GM19193 (cell line): ENCODE data around the gene CAD.

ENCODE experiments used
- POLR2A ChIP-seq: IDR thresholded peaks from 4 replicates; pipeline ENCODE4 v1.6.1; 2011; ENCODE audit not compliant: insufficient read depth, insufficient read length; ENCODE audit errors: extremely low read depth

Gene CAD

DNA sequence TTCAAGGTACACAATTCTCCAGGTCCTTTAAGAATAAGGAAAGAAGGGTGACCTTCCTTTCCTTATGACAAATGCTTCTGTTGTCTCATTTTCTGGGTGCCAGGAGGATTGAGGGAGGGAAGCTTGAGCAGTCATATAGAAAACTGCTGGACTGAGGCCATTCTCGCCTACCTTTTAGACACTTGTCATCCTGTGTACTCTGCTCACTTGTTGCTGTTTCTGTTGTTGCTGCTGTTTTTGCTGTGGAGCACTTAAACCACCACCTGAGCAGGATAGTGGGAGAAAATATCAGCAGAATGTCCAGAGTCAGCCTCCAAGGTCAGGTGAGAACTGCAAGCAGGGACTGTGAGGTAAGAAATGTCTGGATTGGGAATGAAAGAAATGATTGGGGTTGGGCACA is 60.8 kb downstream of the CAD start:
- no peak for TF ChIP-seq POLR2A

DNA sequence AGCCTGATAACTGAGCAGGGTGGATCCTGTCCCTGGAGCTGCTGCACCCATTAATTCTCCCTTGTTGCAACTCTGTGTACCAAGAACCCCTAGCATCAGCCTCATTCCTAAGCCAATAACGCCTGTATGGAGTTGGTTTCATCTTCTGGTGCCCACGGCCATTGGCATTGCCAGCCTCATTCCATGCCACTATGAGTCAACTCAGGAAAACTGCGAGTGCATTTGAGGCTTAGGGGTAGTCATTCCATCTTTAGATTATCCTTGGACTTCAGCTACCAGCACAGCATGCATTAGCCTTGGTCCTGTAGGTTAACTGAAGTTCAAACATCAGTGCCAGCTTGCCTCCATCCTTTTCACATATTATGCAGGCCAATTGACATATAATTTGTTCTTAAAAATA is 63.7 kb downstream of the CAD start:
- TF ChIP-seq POLR2A = no peak

DNA sequence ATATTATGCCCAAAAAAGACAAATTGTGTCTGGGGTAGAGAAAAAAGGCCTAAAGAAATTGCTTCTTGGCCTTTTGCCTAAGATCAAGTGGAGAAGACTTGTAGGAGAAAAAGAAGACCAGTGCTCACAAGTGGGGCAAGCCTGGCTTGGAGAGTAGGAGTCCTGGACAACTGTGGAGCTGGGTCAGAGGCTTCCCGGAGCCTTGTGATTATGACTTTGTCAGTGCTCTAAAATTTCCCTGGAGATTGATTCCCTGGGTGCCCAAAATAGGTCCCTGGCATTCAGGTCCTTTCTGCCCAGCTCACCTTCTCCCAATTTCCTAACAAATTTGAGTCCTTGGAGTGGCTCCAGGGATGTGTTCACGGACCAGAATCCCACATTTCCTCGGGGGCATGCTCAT is 64.3 kb downstream of the CAD start:
- no peak for TF ChIP-seq POLR2A

DNA sequence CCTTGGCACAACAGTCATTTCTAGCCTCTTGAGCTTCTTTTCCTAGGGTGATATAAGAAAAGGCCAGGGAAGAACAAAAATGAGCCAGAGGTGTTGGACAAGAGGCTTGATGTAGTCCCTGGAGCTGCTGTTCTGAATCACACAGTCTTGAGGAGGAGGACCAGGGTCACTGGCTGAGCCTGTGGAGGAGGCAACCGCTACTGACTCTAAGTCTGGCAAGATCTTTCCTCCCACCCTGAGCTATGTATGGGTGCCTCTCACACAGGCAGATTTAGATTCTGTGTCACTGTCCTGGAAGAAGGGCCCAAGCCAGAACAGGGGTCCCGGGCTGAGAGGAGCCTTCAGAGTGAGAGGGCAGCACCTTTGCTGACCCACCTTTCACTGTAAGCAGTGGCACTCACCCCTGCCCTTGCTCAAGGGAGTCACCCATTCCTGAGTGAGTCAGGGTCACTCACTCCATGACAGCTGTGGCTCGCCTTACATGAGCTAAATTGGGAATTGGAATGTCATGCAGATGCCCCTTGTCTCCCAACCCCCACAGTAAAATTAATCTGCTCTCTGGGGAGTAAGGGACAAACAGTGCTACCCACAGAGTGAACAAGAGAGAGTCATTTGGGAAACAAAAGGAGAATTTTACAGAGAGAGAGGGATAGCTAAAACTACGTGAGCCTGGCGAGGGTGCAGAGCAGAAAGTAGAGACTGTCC is 64.8 kb downstream of the CAD start, which contains the start of gene TRIM54:
Gene TRIM54, plus strand, starts transcription at position 575 of the 705 bp plus-strand sequence. CDS start 303 bp downstream, outside the sequence.
- TF ChIP-seq POLR2A = no peak

DNA sequence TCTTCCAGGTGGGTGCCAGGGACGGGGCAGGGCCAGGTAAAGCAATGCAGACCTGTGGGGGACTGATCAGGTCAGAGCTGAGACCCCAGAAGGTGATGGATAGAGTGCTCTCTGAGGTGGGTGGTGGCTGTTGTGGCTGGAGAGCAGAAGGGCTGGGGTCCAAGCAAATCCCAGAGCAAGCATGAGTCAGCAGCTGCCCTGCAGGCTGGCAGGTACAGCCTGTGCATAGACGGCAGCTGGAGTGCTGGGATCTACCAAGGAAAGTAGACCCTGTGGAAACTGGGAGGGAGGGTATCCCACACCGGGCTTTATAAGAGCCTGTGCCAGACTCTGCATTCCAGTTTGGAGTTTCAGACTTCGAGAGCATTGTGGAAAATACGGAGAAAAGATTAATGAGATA is 65.7 kb downstream of the CAD start:
- no peak for TF ChIP-seq POLR2A

DNA sequence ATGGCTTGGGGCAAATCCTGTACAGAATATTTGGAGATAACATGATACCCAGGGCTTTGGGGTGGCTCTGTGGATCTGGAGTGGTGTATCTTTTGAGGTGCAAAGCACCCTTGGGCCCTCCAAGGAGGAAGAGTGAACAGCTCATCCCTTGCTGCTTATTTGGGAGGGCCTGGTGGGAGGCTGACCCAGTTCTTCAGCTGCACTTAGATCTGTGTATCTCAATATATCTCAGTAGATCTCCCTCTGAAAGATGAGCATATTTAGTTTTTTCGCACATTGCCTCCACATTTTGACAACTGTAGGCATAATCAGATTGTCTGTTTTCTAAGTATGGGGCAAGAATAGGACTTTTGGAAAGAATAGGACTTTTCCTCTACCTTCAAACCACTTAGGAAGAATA is 67.8 kb downstream of the CAD start:
- TF ChIP-seq POLR2A = no peak

DNA sequence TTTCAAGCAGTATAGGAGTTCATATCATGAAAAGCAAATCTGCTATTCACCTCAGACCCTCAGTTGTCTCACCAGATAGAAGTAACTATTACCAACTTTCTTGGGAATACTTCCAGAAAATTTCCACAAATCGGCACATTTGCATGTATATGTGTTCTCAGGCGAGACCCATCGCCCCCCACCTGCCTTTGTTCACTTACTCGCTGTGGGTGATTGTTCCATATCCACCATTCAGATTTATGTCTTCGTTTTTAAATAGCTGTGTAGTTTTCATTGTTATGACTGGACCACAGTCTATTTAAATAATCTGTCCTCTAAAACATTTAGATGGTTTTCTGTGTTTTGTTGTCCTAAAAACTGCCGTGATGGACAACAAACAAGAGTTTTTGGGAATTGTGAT is 68.3 kb downstream of the CAD start:
- no peak for TF ChIP-seq POLR2A

DNA sequence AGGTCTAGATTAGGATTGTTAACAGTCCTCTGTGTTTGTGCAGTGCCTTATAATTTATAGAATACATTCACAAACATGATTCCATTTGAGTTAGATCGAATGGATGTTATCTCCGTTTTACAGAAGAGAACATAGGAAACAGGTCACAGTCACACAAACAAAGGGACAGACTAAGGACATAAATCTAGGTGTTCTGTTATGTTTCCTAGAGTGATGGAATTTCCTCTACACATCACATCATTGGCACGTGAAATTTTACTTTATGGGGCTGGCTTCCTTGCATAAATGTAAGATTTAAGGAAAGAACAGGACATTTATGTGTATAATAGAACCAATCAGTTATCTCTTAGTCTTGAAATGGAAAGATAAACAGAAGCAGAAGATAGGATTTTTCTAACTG is 71.4 kb downstream of the CAD start:
- TF ChIP-seq POLR2A = no peak

DNA sequence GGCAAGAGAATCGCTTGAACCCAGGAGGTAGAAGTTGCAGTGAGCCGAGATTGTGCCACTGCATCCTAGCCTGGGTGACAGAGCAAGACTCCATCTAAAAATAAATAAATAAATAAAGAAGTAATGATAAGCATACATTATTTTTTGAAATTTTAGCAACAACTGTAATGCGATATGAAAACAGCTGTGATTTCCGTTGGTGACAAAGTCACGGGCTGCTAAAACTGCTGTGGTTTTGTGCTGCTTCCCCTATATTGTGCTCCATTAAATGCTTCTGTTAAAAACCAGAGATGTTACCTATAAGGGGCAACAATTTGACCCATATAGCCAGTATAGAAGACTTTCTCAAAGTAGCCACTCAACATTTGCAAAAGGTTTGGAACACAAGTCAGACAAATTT is 73.4 kb downstream of the CAD start:
- TF ChIP-seq POLR2A = no peak

DNA sequence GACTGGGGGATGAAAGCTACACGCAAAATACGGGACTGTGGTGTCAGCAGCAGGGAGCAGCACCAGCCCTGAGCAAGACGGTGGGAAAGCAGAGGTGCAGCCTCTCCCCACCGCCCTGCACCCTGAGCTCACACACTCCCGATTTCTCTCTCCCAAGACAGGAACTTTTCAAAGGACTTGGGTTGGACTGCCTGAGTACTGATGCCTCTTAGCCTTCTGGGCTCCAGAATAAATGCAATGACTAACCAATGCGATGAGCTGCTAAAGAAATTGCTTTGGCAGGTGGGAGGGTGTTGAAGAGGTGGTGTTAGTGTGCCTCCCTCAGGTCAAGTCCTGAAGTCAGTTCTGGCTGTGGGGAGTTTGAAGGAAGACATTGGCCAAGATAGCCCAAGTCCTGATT is 74.7 kb downstream of the CAD start:
- no peak for TF ChIP-seq POLR2A
